ENCODE results near the gene RFX4.

Gene RFX4

DNA sequence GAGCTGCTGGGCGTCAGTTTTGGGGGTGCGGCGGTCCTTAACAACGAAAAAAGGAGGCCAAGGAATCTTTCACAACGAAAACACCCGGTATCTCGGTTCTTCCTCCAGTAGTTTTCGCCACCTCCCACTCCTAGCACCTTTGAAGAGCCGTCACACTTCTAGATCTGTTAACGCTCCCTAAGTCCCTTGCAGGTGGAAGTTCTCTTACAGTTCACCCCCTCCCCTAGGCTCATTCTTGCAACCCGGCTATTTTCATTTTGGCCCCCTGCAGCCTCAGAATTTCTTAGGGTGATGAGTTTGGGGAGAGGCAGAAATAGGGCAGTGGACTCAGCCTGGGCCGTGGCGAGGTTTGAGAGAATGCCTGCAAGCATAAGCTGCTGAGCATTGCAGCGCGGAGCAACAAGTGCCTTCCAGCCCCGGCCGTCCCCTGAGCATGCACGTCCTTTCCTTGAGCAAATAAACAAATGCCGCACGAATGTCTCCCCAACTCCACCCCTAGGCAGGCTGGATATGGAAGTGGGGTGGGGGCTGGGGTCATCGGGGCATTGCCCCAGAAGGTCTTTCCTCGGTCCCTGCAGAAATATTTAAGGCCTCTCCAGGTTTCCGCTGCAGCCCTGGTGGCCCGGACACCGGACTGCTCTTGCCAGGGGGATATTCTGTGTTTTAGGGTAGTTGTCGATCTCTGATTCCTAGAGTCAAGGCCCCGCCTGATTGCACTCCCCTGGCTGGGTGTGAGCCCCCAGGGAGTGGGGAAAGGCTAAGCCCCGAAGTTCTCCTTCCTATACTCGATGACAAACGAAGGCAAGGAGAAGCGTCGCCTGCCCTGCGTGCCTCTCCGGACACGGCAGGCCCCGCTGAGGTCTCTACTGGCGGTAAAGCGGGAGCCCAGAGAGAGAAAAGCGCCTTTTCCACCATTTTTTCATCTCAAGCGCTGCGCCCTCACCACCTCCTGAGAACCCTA lies 1.6 kb downstream of the RFX4 start:
- no peak for DNase-seq (ENCODE audit: low read depth)
- TF ChIP-seq, protein P1, sequence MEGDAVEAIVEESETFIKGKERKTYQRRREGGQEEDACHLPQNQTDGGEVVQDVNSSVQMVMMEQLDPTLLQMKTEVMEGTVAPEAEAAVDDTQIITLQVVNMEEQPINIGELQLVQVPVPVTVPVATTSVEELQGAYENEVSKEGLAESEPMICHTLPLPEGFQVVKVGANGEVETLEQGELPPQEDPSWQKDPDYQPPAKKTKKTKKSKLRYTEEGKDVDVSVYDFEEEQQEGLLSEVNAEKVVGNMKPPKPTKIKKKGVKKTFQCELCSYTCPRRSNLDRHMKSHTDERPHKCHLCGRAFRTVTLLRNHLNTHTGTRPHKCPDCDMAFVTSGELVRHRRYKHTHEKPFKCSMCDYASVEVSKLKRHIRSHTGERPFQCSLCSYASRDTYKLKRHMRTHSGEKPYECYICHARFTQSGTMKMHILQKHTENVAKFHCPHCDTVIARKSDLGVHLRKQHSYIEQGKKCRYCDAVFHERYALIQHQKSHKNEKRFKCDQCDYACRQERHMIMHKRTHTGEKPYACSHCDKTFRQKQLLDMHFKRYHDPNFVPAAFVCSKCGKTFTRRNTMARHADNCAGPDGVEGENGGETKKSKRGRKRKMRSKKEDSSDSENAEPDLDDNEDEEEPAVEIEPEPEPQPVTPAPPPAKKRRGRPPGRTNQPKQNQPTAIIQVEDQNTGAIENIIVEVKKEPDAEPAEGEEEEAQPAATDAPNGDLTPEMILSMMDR (conservative IDR thresholded peaks at IDR 0.05; ENCODE audit: control insufficient read depth, insufficient read depth, low read depth, low read length) = no peak
- H3K4me3 ChIP-seq (ENCODE audit: control insufficient read depth, low read depth, low read length) = no peak overlapping the region

DNA sequence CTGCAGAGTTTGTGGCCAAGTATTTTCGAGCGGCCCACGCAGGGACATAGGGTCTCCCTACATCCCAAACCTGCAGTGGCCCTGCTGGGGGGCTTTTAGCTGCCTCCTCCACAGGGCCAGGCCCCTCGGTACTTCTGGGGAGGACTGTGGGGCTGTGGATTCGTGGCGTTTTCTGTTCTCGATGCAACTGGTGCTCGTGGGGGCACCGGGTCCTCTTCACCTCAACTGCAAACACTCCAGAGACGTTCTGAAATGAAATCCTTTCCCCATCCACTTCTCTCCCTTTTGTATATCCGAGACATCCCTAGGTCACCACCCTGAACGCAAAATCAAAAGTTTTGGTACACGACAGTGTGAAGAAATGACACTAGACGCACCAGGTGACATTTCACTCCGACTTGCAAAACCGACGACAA lies 2.3 kb downstream of the RFX4 start:
- no peak overlapping the region for H3K4me3 ChIP-seq (ENCODE audit: control insufficient read depth, low read depth, low read length)
- DNase-seq (ENCODE audit: low read depth) = no peak
- TF ChIP-seq, protein P1 (conservative IDR thresholded peaks at IDR 0.05; ENCODE audit: control insufficient read depth, insufficient read depth, low read depth, low read length) = no peak

DNA sequence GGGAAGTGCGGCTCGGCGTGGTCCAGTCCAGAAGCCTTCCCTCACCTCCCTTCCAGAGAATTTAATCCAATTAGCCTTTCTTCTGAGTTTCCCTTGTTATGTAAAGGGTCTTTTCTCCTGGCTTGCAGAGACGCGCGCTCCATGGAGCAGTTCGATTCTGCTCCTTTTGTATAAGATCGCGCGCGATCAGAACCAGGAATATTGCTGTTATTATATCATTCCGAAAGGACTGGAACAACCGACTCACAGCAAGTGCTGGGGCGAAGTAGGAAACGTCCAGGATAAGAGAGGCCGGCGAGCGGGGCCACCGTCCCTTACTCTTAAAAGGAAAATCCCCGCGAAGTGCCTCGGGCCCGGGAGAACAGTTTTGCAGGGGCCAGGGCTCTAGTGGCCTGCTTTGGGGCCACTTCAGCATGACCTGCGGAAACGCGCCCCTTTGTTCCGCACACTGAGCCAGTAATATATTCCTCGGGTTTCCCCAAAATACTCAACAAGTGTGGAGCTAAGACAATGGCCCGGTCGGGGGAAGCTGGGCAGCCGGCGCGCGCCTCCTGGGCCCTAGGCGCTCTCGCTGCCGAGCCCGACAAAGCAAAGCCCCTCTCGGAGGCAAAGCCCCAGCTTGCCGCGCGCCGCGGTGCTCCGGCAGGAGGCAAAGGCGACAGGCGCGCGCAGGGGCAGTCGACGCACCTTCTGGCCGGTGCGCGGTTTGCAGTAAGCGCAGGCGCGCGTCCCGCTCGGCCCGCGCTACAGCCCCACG lies 2.9 kb downstream of the RFX4 start:
- H3K4me3 ChIP-seq (ENCODE audit: control insufficient read depth, low read depth, low read length) = no peak overlapping the region
- TF ChIP-seq, protein P1 (conservative IDR thresholded peaks at IDR 0.05; ENCODE audit: control insufficient read depth, insufficient read depth, low read depth, low read length) = no peak
- DNase-seq (ENCODE audit: low read depth) = no peak

DNA sequence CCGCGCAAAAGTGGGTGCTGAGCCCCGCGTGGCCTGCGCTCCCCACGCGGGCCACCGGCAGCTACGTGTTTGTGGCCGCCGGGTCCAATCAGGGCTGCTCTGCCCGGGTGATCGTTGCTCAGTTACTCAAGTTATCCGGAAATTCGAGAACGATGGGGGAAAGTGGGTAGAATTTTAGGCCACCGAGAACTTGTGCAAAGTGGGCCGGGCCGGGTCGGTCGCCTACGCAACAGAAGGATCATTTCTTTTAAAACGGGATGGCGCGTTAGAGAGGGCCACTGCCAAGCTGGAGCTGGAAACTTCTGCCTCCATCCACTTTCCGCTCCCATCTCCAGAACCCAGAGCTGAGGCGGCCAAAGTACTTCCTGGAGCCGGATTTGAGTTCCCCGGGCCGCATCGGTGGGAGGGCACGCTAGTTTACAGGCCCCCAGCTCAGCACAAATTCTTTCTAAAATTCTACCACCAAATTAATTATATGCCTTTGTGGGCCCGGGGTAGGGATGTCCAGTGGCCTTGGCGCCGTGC lies 3.5 kb downstream of the RFX4 start:
- no peak overlapping the region for H3K4me3 ChIP-seq (ENCODE audit: control insufficient read depth, low read depth, low read length)

DNA sequence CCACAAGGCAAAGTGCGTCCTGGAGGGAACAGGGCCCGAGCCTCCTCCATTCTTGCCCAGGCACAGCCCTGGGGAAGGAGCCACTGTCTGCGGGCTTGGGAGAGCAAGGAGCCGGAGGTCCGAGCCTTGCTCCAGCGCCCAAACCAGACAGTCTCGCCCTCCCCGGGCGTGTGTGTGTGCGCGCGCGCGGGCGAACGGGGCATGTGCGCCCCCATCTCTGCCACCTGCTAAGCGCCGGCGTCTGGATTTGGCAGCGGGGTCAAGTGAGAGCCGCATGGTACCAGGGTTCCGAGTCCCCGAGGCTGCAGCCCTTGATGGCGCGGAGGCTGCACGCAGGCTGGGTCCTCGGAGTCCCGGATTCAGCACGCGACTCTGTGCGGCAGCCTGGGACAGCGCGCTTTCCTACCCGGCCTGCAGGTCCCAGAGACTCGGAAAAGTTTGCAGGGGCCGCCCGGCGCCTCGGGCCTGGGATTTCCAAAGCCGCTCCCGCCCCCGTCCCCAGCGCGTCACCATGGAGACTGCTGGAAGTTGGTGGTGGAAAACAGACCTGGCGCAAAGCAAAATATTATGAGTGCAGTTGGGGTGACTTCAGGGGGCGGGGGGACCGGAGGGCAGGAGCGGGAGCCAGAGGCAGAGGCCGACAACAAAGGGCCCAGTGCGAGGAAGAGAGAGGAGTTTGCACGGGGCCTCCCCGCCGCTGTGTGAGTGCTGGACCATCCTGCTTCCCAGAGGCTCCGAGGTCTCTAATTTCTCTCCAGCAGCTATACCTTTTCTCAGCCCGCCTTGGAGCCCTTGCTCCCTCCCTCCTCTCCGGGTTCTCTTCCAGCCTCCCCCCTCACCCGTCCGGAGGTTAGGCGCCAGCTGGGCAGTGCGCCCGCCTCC lies 4.2 kb downstream of the RFX4 start:
- no peak overlapping the region for H3K4me3 ChIP-seq (ENCODE audit: control insufficient read depth, low read depth, low read length)
- TF ChIP-seq, protein P1 (conservative IDR thresholded peaks at IDR 0.05; ENCODE audit: control insufficient read depth, insufficient read depth, low read depth, low read length) = no peak
- no peak for DNase-seq (ENCODE audit: low read depth)

More for the DNA sequence above, 3.5 kb downstream of the RFX4 start:
- no peak for DNase-seq (ENCODE audit: low read depth)
- TF ChIP-seq, protein P1 (conservative IDR thresholded peaks at IDR 0.05; ENCODE audit: control insufficient read depth, insufficient read depth, low read depth, low read length) = no peak

DNA sequence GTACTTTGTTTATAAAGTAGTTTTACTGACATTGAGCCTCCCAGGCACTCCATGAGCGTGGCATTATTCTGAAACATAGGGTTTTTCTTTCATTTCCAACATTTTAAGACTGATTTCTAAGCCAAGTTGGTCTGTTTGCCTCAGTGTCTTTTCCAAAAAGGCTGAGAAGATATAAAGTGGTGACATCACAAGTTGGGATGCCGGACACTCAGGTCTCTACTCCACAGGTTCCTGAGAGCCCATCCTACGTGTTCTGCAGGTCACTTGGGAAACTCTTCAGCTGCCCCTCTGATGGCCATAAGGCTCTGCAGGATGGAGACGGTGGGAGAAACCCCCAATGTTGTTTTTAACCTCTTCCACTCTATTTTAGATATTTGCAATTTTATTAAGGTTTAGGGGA lies 6.0 kb downstream of the RFX4 start:
- no peak for DNase-seq (ENCODE audit: low read depth)
- no peak overlapping the region for H3K4me3 ChIP-seq (ENCODE audit: control insufficient read depth, low read depth, low read length)
- TF ChIP-seq, protein P1 (conservative IDR thresholded peaks at IDR 0.05; ENCODE audit: control insufficient read depth, insufficient read depth, low read depth, low read length) = no peak
